ENCODE data around the gene TXNRD1.

The TXNRD1 gene

DNA sequence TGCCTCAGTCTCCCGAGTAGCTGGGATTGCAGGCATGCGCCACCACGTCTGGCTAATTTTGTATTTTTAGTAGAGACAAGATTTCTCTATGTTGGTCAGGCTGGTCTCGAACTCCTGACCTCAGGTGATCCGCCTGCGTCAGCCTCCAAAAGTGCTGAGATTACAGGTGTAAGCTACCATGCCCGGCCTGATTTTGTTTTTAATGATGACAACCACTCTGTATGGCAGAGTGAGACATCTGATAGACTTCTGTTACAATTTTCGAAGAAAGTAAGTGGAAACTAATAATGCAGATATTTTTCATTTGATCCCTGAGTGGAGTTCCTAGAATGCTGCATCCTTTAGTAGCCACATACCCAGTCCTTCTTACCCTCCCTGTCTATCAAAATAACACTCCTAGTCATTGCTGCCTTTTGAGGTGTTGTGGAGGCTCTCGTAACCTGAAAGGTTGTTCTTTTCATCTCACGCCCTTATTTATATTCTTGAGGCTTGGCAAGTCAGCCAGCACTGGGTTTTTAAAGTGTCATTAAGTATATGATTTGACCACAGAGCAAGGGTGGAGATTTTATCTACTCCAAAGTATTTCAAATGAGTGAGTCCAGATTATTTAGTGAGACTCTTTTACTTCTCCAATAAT is 82.0 kb downstream of the TXNRD1 start:
- DNase-seq (ENCODE audit: low read depth in 2 of 2), result no peak
- TF ChIP-seq, protein P1, sequence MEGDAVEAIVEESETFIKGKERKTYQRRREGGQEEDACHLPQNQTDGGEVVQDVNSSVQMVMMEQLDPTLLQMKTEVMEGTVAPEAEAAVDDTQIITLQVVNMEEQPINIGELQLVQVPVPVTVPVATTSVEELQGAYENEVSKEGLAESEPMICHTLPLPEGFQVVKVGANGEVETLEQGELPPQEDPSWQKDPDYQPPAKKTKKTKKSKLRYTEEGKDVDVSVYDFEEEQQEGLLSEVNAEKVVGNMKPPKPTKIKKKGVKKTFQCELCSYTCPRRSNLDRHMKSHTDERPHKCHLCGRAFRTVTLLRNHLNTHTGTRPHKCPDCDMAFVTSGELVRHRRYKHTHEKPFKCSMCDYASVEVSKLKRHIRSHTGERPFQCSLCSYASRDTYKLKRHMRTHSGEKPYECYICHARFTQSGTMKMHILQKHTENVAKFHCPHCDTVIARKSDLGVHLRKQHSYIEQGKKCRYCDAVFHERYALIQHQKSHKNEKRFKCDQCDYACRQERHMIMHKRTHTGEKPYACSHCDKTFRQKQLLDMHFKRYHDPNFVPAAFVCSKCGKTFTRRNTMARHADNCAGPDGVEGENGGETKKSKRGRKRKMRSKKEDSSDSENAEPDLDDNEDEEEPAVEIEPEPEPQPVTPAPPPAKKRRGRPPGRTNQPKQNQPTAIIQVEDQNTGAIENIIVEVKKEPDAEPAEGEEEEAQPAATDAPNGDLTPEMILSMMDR (IDR thresholded peaks at IDR 0.05; ENCODE audit: low read depth, low read length), result no peak
- H3K4me3 ChIP-seq (replicated peaks in 1 of 2; ENCODE audit: low read depth in 2 of 2, low read length in 2 of 2), result no peak overlapping the region

DNA sequence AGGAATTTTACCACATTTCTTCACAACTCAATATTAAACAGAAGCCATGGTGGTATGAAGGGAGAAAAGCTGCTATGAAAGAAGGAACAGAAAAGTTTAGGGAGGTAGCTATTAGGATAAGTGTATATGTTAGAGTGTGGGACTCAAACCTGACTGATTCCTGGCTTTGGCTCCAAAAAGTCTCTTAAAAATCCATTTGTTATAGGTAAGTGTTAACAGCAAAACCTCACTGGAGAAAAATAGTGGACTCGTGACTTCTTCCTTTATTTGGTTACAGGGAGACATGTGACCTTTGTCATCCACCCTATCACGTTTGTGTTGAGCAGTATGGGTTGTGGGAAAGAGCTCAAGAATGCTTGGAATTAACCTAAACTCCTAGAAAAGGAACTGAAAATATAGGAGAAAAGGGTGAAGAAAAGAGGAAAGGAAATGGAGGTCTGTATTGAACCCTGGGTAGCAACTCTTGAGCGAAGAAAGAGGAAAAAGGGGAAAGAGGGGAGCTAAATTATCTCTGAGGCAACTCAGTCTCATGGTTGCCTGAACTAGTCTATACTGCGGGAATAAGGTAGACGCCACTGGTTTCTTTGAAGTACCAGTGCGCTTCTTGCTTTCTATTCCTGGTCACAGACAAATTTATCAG is 84.4 kb downstream of the TXNRD1 start:
- TF ChIP-seq, protein P1 (IDR thresholded peaks at IDR 0.05; ENCODE audit: low read depth, low read length), result no peak
- DNase-seq (ENCODE audit: low read depth in 2 of 2), result peak in 1 of 2 donors; percentile 58
- no peak overlapping the region for H3K4me3 ChIP-seq (replicated peaks in 1 of 2; ENCODE audit: low read depth in 2 of 2, low read length in 2 of 2)

DNA sequence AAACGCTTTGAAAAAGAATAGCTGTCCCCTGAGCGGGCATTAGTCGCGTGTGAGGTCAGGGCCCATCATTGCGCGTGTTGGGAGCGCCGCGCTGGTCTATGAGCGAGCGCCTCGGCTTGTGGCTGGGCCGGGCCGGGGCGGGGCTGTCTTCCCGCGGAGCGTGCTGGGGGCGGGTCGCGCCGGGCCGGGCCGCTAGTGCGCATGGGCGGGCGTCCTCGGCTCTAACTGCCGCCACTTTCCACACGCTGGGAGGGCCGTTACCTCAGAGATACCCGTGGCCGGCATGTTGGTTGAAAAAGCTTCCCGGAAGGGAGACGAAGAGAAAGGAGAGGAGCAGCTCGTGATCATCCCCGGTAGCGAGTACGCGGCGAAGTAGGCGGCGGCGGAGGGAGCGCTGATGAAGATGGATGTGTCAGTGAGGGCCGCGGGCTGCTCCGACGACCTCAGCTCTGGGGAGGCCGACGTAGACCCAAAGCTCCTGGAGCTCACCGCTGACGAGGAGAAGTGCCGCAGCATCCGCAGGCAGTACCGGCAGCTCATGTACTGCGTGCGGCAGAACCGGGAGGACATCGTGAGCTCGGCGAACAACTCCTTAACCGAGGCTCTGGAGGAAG is 88.1 kb downstream of the TXNRD1 start, which contains the start of gene EID3:
EID3 (plus strand) TSS at position 202 of the 614 bp plus-strand sequence; CDS start at position 398, 196 bp downstream.
- TF ChIP-seq, protein P1 (IDR thresholded peaks at IDR 0.05; ENCODE audit: low read depth, low read length), result no peak
- peak within 1 kb of the TSS; percentile 39 to 50 for H3K4me3 ChIP-seq (replicated peaks in 1 of 2; ENCODE audit: low read depth in 2 of 2, low read length in 2 of 2)
- peak; percentile 82 to 86 for DNase-seq (ENCODE audit: low read depth in 2 of 2)

DNA sequence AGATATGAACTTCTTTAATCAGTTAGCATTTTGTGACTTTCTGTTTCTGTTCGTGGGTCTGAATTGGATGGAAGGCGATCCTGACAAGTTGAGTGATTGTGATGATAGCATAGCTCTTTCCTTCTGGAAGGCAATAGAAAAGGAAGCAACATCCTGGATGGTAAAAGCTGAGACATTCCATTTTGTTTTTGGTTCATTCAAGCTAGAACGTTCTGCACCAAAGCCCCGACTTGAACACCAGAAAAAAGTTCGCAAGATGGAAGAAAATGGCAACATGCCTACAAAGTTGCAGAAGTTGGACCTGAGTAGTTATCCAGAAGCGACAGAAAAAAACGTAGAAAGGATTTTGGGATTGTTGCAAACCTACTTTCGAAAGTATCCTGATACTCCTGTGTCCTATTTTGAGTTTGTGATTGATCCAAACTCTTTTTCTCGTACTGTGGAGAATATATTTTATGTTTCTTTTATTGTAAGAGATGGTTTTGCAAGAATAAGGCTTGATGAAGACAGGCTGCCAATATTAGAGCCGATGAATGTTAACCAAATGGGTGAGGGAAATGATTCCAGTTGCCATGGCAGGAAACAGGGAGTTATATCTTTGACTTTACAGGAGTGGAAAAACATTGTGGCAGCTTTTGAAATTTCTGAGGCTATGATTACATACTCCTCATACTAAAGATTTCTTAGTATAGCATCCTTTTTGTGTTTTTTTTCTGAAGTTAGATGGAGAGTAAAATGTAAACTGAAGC is 88.9 kb downstream of the TXNRD1 start:
- peak in 1 of 2 donors; percentile 41 for DNase-seq (ENCODE audit: low read depth in 2 of 2)
- TF ChIP-seq, protein P1 (IDR thresholded peaks at IDR 0.05; ENCODE audit: low read depth, low read length), result no peak
- H3K4me3 ChIP-seq (replicated peaks in 1 of 2; ENCODE audit: low read depth in 2 of 2, low read length in 2 of 2), result peak overlapping the region; percentile 39 to 50

DNA sequence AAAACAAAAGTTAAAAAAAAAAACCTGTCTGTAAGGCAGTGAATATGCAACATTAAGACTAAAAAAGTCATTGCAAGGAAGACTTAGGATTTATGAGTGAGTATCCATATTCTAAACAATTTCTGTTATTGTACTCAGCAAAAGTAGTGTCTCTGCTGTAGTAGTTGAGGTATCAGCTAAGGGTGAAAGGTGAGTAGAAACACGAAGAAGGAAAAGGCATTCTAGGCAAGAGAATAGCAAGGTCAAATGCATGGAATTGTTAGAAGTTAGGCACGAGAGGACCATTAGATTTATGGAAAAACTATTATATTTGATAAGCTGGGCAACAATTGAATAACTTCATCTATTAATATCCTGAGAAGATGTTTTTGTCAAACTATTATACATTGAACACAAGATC is 89.8 kb downstream of the TXNRD1 start:
- TF ChIP-seq, protein P1 (IDR thresholded peaks at IDR 0.05; ENCODE audit: low read depth, low read length), result no peak
- H3K4me3 ChIP-seq (replicated peaks in 1 of 2; ENCODE audit: low read depth in 2 of 2, low read length in 2 of 2), result no peak overlapping the region
- DNase-seq (ENCODE audit: low read depth in 2 of 2), result no peak

DNA sequence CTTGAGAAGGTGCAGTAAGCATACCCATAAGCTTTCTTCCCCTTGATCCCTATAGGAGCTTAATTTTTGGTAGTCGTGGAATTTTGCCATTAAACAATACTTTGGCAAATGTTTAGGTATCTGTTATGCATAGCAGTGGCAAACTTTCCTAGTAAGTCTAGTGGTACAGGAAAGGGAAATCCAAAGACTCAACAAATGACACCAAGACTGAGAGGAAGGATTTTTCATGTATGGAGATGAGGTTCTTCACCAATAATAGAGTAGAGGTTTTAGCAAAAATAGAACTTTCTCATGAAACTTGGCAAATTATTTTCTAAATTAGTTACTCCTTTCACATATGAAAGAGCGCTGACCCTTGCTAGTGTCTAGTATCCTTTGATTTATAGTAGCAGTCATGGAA is 90.8 kb downstream of the TXNRD1 start:
- no peak overlapping the region for H3K4me3 ChIP-seq (replicated peaks in 1 of 2; ENCODE audit: low read depth in 2 of 2, low read length in 2 of 2)
- TF ChIP-seq, protein P1 (IDR thresholded peaks at IDR 0.05; ENCODE audit: low read depth, low read length), result no peak

More for the DNA sequence above, 90.8 kb downstream of the TXNRD1 start:
- DNase-seq (ENCODE audit: low read depth in 2 of 2), result no peak

Measured in cardiac fibroblast (primary cell).